HepG2 (cell line): ENCODE results near the gene FAM78A. TPM values are rescaled to one million over a fixed set of nuclear protein-coding genes. Genes with fewer than 3 reads are reported as not detected.

ENCODE experiments used
- AFF4 ChIP-seq: sonication (generic); formaldehyde crosslinking; IDR thresholded peaks from 2 replicates; pipeline ENCODE4 v1.4.0; 2020; ENCODE audit warnings: missing genetic modification reagents
- CHD2 ChIP-seq: IDR thresholded peaks from 2 replicates; pipeline ENCODE4 v1.6.1; 2011; ENCODE audit warnings: low read depth, low read length, improper control_type of control experiment
- HNRNPH1 ChIP-seq: fragments of 200-400 bp; formaldehyde crosslinking; optimal IDR thresholded peaks from 2 replicates; pipeline ENCODE3; 2017; ENCODE audit warnings: mild to moderate bottlenecking, low read depth, low read length
- KIAA2018 ChIP-seq: sonication (generic); formaldehyde crosslinking; IDR thresholded peaks from 2 replicates; pipeline ENCODE4 v1.5.0; 2020; ENCODE audit warnings: mild to moderate bottlenecking, missing genetic modification reagents, borderline replicate concordance
- MED1 ChIP-seq: sonication (generic); formaldehyde crosslinking; IDR thresholded peaks from 2 replicates; pipeline ENCODE4 v1.4.0; 2020; ENCODE audit warnings: missing genetic modification reagents
- TBL1XR1 ChIP-seq: fragments of 150-350 bp; IDR thresholded peaks from 2 replicates; pipeline ENCODE4 v1.6.1; 2014; ENCODE audit warnings: borderline replicate concordance, low read length; ENCODE audit not compliant: partially characterized antibody
- ZBTB42 ChIP-seq: sonication (generic); formaldehyde crosslinking; IDR thresholded peaks from 2 replicates; pipeline ENCODE4 v1.5.0; 2020; ENCODE audit warnings: mild to moderate bottlenecking, missing genetic modification reagents
- polyA plus RNA-seq, 8 experiments: library from polyadenylated mRNA; depleted of rRNA in 3 of 8; stranded (reverse) in 7 of 8; unstranded in 1 of 8; fragments of >200 nt; fragmentation: Illumina TruSeq in 4 of 8; extraction: Trizol in 4 of 8; gene quantifications; 2 replicates each; pipeline versions ENCODE4 v1.2.1 to v1.2.3, GENCODE V29; 2011 to 2016; ENCODE audit warnings: low read depth in 4 of 8, missing spikeins in 1 of 8, mixed read lengths in 1 of 8; ENCODE audit not compliant: insufficient read depth in 1 of 8
- total RNA-seq, 5 experiments: library from RNA; depleted of rRNA; stranded (reverse); fragments of >200 nt; fragmentation: Illumina TruSeq; extraction: Trizol; gene quantifications; 2 replicates each; pipeline ENCODE4 v1.2.3, GENCODE V29; 2016; ENCODE audit warnings: low read depth in 1 of 5

The FAM78A gene
- total and polyA plus RNA-seq, 2 of the 13 experiments (the other 11 are each of a cell fraction or from before 2014, with no cell fraction given): 0.18 to 0.62 TPM

GRCh38 chr9:131298816-131299215 is 22.5 kb upstream of the FAM78A start (continued):
- TF ChIP-seq AFF4 (CRISPR knock-in tag) (no peak), MED1 (CRISPR knock-in tag) (no peak), CHD2 (no peak), KIAA2018 (CRISPR knock-in tag) (no peak), HNRNPH1 (no peak), ZBTB42 (CRISPR knock-in tag) (no peak), TBL1XR1 (no peak)
